ENCODE results near the gene DACT3.

The DACT3 gene

DNA sequence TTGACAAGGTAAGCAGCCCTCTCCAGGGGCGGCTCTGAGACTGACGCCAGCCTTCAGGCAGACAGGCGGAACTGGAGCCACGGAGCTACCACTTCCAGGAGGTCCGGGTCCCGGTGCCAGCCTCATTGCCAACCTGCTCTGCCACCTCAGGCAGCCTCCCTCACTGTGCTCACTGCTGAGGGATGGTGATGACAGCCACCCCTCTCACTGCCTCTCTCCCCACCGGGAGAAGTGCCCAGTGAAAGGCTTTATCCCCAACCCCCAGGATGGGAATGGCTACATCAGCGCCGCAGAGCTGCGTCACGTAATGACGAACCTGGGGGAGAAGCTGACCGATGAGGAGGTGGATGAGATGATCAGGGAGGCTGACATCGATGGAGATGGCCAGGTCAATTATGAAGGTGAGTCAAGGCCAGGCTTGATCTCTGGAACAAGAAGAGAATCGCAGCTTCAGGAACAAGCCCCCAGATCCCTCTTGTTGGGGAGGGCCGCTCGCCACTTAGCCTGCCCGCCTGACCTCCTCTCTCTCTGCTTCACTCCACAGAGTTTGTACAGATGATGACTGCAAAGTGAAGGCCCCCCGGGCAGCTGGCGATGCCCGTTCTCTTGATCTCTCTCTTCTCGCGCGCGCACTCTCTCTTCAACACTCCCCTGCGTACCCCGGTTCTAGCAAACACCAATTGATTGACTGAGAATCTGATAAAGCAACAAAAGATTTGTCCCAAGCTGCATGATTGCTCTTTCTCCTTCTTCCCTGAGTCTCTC, 52.2 kb downstream of the DACT3 start:
- Histone ChIP-seq H3K4me1 (ENCODE audit: control insufficient read depth, insufficient read depth, low read length) (peaks cover 23% of the 10 kb centered on the region), H3K4me3 (ENCODE audit: low read length) (no peak overlapping the region), H3K9ac (ENCODE audit: low read length) (no peak overlapping the region), H3K36me3 (ENCODE audit: control insufficient read depth, insufficient read depth, low read length, severe bottlenecking) (peaks cover 47% of the 10 kb centered on the region), H3K9me3 (ENCODE audit: control insufficient read depth, low read length) (no peaks in the 10 kb centered on the region), H3K27me3 (replicated peaks; ENCODE audit: control insufficient read depth, insufficient read depth, low read length) (no peaks in the 10 kb centered on the region)
- no peak for DNase-seq (ENCODE audit: low read depth)

DNA sequence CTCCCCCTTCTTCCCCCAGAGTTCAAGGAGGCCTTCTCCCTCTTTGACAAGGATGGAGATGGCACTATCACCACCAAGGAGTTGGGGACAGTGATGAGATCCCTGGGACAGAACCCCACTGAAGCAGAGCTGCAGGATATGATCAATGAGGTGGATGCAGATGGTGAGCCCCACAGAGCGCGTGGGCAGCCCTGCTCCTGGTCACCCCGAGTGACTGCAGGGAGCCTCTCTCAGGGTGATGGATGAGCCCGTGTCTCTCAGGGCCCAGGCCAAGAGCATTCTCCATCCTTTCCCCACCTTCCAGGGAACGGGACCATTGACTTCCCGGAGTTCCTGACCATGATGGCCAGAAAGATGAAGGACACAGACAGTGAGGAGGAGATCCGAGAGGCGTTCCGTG, 52.8 kb downstream of the DACT3 start:
- DNase-seq (ENCODE audit: low read depth): no peak
- no peaks in the 10 kb centered on the region for H3K27me3 ChIP-seq (replicated peaks; ENCODE audit: control insufficient read depth, insufficient read depth, low read length)

DNA sequence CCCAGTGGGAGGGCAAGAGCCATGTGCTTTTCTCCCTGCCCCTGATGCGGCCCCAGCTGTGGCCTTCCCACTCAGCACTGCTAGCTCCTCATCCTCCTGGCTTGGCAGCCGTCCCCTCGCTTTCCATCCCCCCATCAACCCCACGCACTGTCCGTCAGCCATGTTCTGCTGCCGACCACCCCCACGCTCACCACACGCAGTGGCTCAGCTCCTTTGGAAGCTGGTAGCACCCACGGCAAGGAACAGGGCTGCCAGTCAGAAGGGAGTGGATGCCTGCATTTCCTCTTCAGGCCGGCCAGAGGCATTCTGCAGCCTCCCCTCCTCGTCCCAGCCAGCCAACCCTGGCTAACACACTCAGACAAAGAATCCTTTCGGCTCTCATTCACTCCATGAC, 53.5 kb downstream of the DACT3 start:
- no peak for DNase-seq (ENCODE audit: low read depth)
- Histone ChIP-seq H3K36me3 (ENCODE audit: control insufficient read depth, insufficient read depth, low read length, severe bottlenecking) (peaks cover 47% of the 10 kb centered on the region), H3K4me1 (ENCODE audit: control insufficient read depth, insufficient read depth, low read length) (peaks cover 33% of the 10 kb centered on the region), H3K9ac (ENCODE audit: low read length) (no peak overlapping the region), H3K27me3 (replicated peaks; ENCODE audit: control insufficient read depth, insufficient read depth, low read length) (no peaks in the 10 kb centered on the region), H3K4me3 (ENCODE audit: low read length) (no peak overlapping the region), H3K9me3 (ENCODE audit: control insufficient read depth, low read length) (no peaks in the 10 kb centered on the region)

More for the DNA sequence above, 52.8 kb downstream of the DACT3 start:
- Histone ChIP-seq H3K9me3 (ENCODE audit: control insufficient read depth, low read length) (no peaks in the 10 kb centered on the region), H3K4me3 (ENCODE audit: low read length) (no peak overlapping the region), H3K4me1 (ENCODE audit: control insufficient read depth, insufficient read depth, low read length) (peaks cover 29% of the 10 kb centered on the region), H3K9ac (ENCODE audit: low read length) (no peak overlapping the region), H3K36me3 (ENCODE audit: control insufficient read depth, insufficient read depth, low read length, severe bottlenecking) (peaks cover 47% of the 10 kb centered on the region)

- Histone ChIP-seq H3K4me1 (ENCODE audit: control insufficient read depth, insufficient read depth, low read length) (peaks cover 33% of the 10 kb centered on the region), H3K36me3 (ENCODE audit: control insufficient read depth, insufficient read depth, low read length, severe bottlenecking) (peaks cover 47% of the 10 kb centered on the region), H3K9me3 (ENCODE audit: control insufficient read depth, low read length) (no peaks in the 10 kb centered on the region), H3K9ac (ENCODE audit: low read length) (no peak overlapping the region), H3K27me3 (replicated peaks; ENCODE audit: control insufficient read depth, insufficient read depth, low read length) (no peaks in the 10 kb centered on the region), H3K4me3 (ENCODE audit: low read length) (no peak overlapping the region)
- no peak for DNase-seq (ENCODE audit: low read depth)
These were observed 54.1 kb downstream of the DACT3 start for GRCh38 chr19:46606681-46607447.

DNA sequence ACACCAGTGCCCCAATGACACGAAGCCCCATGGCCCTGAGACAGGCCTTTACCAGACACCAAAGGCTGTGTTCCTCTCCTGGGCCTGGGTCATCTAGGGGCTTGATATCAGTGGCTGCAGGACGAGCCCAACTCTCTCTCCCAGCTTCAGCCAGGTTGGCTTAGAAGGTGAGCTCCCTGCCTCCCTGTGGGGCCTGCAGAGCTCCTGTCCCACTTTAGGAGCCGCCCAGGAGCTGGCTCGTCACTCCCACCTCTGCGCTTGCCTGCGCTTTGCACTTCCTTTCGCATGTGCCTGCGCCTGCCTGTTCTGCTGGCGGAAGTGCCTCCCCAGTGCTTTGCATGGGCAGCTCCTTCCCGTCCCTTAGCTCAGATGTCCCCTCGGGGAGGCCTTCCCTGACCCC, 55.0 kb downstream of the DACT3 start:
- Histone ChIP-seq H3K36me3 (ENCODE audit: control insufficient read depth, insufficient read depth, low read length, severe bottlenecking) (peaks cover 47% of the 10 kb centered on the region), H3K27me3 (replicated peaks; ENCODE audit: control insufficient read depth, insufficient read depth, low read length) (no peaks in the 10 kb centered on the region), H3K9ac (ENCODE audit: low read length) (no peak overlapping the region), H3K9me3 (ENCODE audit: control insufficient read depth, low read length) (no peaks in the 10 kb centered on the region), H3K4me3 (ENCODE audit: low read length) (no peak overlapping the region), H3K4me1 (ENCODE audit: control insufficient read depth, insufficient read depth, low read length) (peaks cover 33% of the 10 kb centered on the region)
- DNase-seq (ENCODE audit: low read depth): no peak

DNA sequence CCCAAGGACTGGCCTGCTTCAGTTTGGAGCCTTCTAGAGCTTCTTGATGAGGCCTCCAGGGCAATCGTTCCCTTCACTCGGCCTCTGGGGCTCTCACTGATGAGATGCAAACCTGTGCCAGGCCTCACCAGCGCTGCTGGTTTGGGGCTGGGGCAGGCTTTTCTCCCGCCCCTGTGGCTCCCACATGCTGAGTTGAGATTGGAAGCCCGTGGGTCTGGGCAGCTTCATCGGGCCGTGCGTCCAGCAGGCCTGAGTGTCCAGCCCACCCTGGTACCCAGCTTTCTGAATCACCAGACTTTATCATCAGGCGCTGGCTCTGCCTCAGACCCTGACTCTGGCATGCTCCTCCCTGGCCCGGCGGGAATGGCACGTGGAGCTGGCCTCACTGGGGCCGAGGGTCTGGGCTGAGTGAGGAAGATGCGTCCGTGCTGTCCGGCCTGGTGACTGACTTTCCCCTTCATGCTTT, 55.6 kb downstream of the DACT3 start:
- DNase-seq (ENCODE audit: low read depth): no peak
- no peak overlapping the region for H3K4me3 ChIP-seq (ENCODE audit: low read length)
- peaks cover 33% of the 10 kb centered on the region for H3K4me1 ChIP-seq (ENCODE audit: control insufficient read depth, insufficient read depth, low read length)
- H3K9me3 ChIP-seq (ENCODE audit: control insufficient read depth, low read length): no peaks in the 10 kb centered on the region
- peak overlapping the region; percentile 43 for H3K9ac ChIP-seq (ENCODE audit: low read length)
- no peaks in the 10 kb centered on the region for H3K27me3 ChIP-seq (replicated peaks; ENCODE audit: control insufficient read depth, insufficient read depth, low read length)
- H3K36me3 ChIP-seq (ENCODE audit: control insufficient read depth, insufficient read depth, low read length, severe bottlenecking): peaks cover 47% of the 10 kb centered on the region

GRCh38 chr19:46604781-46605355, 56.1 kb downstream of the DACT3 start:
- no peak for DNase-seq (ENCODE audit: low read depth)
- peaks cover 33% of the 10 kb centered on the region for H3K4me1 ChIP-seq (ENCODE audit: control insufficient read depth, insufficient read depth, low read length)
- no peaks in the 10 kb centered on the region for H3K27me3 ChIP-seq (replicated peaks; ENCODE audit: control insufficient read depth, insufficient read depth, low read length)
- H3K4me3 ChIP-seq (ENCODE audit: low read length): no peak overlapping the region
- peak overlapping the region; percentile 43 for H3K9ac ChIP-seq (ENCODE audit: low read length)
- H3K36me3 ChIP-seq (ENCODE audit: control insufficient read depth, insufficient read depth, low read length, severe bottlenecking): peaks cover 44% of the 10 kb centered on the region
- no peaks in the 10 kb centered on the region for H3K9me3 ChIP-seq (ENCODE audit: control insufficient read depth, low read length)

- DNase-seq (ENCODE audit: low read depth): peak; percentile 19
- H3K9me3 ChIP-seq (ENCODE audit: control insufficient read depth, low read length): peaks cover 2% of the 10 kb centered on the region
- peak overlapping the region; percentile 40 for H3K9ac ChIP-seq (ENCODE audit: low read length)
- H3K4me3 ChIP-seq (ENCODE audit: low read length): peak overlapping the region; percentile 95
- no peaks in the 10 kb centered on the region for H3K27me3 ChIP-seq (replicated peaks; ENCODE audit: control insufficient read depth, insufficient read depth, low read length)
- H3K4me1 ChIP-seq (ENCODE audit: control insufficient read depth, insufficient read depth, low read length): peaks cover 33% of the 10 kb centered on the region
- peaks cover 33% of the 10 kb centered on the region for H3K36me3 ChIP-seq (ENCODE audit: control insufficient read depth, insufficient read depth, low read length, severe bottlenecking)
These were observed 57.2 kb downstream of the DACT3 start for GRCh38 chr19:46603752-46604231.

DNA sequence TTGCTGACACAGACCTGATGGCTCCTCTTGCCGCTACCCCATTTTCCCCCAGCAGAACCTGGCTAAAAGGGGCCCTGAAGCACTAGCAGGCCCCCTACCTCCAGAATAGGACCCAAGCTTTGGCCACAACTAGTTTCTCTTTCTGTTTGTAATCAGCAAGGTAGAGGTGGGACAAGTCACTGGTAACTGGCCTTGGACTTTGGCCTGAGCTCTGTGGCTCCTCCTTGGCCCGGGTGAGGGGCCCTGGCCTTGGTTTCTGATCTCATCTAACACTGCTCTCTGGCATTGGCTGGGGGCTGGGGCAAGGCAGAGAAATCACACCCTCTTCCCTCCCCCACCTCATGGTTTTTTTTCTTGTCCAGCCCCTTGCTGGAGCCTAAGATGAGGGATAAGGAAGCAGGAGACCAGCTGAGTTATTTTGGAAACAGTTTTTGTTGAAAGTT, 57.8 kb downstream of the DACT3 start:
- no peaks in the 10 kb centered on the region for H3K27me3 ChIP-seq (replicated peaks; ENCODE audit: control insufficient read depth, insufficient read depth, low read length)

GRCh38 chr19:46602392-46603194, 58.4 kb downstream of the DACT3 start:
- Histone ChIP-seq H3K4me3 (ENCODE audit: low read length) (peak overlapping the region; percentile 95), H3K4me1 (ENCODE audit: control insufficient read depth, insufficient read depth, low read length) (peaks cover 33% of the 10 kb centered on the region), H3K36me3 (ENCODE audit: control insufficient read depth, insufficient read depth, low read length, severe bottlenecking) (peaks cover 21% of the 10 kb centered on the region), H3K9me3 (ENCODE audit: control insufficient read depth, low read length) (peaks cover 6% of the 10 kb centered on the region), H3K27me3 (replicated peaks; ENCODE audit: control insufficient read depth, insufficient read depth, low read length) (no peaks in the 10 kb centered on the region), H3K9ac (ENCODE audit: low read length) (peak overlapping the region; percentile 96)
- peak; percentile 39 for DNase-seq (ENCODE audit: low read depth)

More for the DNA sequence above, 57.8 kb downstream of the DACT3 start:
- peak overlapping the region; percentile 95 for H3K4me3 ChIP-seq (ENCODE audit: low read length)
- peak overlapping the region; percentile 96 for H3K9ac ChIP-seq (ENCODE audit: low read length)
- peak; percentile 39 for DNase-seq (ENCODE audit: low read depth)
- H3K4me1 ChIP-seq (ENCODE audit: control insufficient read depth, insufficient read depth, low read length): peaks cover 33% of the 10 kb centered on the region
- H3K36me3 ChIP-seq (ENCODE audit: control insufficient read depth, insufficient read depth, low read length, severe bottlenecking): peaks cover 27% of the 10 kb centered on the region
- peaks cover 6% of the 10 kb centered on the region for H3K9me3 ChIP-seq (ENCODE audit: control insufficient read depth, low read length)

All from adipocyte (in vitro differentiated cells).